Measurements from ENCODE around the gene GALK2. TPM values are rescaled to one million over a fixed set of nuclear protein-coding genes. Genes with fewer than 3 reads are reported as not detected.

GALK2 gene
- total and polyA plus RNA-seq, 2 donors (not counting 1 experiment from before 2014, with no cell fraction given), result 11.2 to 23.1 TPM

DNA sequence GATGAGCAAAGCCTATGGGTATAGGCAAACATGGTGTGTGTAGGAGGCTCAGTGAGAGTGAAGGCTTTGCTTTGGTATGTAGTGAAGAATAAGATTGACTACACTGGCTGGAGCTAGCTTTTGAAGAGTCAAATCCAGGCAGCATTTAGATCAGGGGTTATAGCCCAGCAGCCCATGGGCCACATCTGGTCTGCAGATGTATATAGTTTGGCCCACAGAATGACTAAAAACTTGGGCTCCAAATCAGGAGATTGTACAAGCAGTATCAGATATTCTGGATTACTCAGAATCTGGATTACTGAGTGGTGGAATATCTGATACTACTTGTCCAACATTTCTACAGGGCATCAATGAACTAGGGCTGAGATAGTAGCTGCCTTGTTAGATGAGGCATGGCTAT, 160.1 kb downstream of the GALK2 start:
- POLR2A ChIA-PET, result no interaction called here
- CTCF ChIA-PET, result no interaction called here
- Mint-ChIP-seq H3K27ac (no peak overlapping the region), H3K9me3 (ENCODE audit: insufficient read depth) (no peaks in the 10 kb centered on the region), H3K27me3 (no peaks in the 10 kb centered on the region), H3K4me1 (no peaks in the 10 kb centered on the region), H3K4me3 (no peak overlapping the region)
- Histone ChIP-seq H3K9ac (ENCODE audit: low read length) (no peak overlapping the region), H2AFZ (ENCODE audit: insufficient read depth, low read depth, low read length, poor library complexity, severe bottlenecking) (no peak overlapping the region), H3K9me3 (ENCODE audit: control extremely low read depth in 1 of 3, control insufficient read depth in 2 of 3, insufficient read depth in 1 of 3, low read length in 2 of 3) (no peaks in the 10 kb centered on the region), H3K27ac (ENCODE audit: low read length in 2 of 2) (no peak overlapping the region), H3K36me3 (replicated peaks in 1 of 2; ENCODE audit: control extremely low read depth in 1 of 2, control insufficient read depth in 1 of 2, extremely low read depth in 1 of 2, insufficient read depth in 2 of 2, low read length in 1 of 2) (peaks cover 3 to 5% of the 10 kb centered on the region in 2 experiments), H3K79me2 (ENCODE audit: control insufficient read depth, insufficient read depth, low read length) (no peaks in the 10 kb centered on the region), H3K27me3 (replicated peaks in 1 of 4; ENCODE audit: control extremely low read depth in 1 of 4, control insufficient read depth in 3 of 4, insufficient read depth in 4 of 4, low read length in 3 of 4) (no peaks in the 10 kb centered on the region), H3K4me3 (ENCODE audit: control extremely low read depth in 1 of 5, extremely low read depth in 1 of 5, insufficient read depth in 1 of 5, low read depth in 2 of 5, low read length in 4 of 5) (no peak overlapping the region), H3K4me2 (replicated peaks; ENCODE audit: low read depth, low read length, poor library complexity, severe bottlenecking) (no peak overlapping the region), H3K4me1 (ENCODE audit: control insufficient read depth in 2 of 2, insufficient read depth in 2 of 2, low read length in 2 of 2) (no peaks in the 10 kb centered on the region), H4K20me1 (ENCODE audit: control insufficient read depth, insufficient read depth, low read length, poor library complexity, severe bottlenecking) (no peaks in the 10 kb centered on the region)
- intact Hi-C loops (cut with micrococcal nuclease), result no loop called here
- ATAC-seq (ENCODE audit: low read depth), result no peak
- no peak for DNase-seq
- TF ChIP-seq EZH2 (IDR thresholded peaks at IDR 0.05; ENCODE audit: borderline replicate concordance, insufficient read depth, low read depth, low read length, poor library complexity, severe bottlenecking), result no peak
- no peak for TF ChIP-seq CTCF (IDR thresholded peaks at IDR 0.05)

DNA sequence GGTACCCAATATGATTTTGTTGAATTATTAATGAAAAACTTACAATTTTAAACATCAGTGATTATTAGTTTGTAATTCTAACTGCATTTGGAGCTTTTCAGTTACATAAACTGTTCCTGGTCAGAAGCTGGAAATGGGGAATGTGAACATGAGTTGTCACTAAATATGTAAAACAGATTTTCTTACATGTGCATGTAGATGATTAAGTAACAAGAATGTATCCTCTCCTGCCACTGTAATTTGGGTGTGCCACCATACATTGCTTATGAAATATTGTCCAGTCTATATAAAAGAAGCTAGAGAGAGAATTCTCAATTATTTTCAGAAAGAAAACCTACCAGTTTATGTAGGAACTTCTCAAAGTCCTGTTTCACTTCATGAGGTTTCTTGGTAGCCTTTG, 161.4 kb downstream of the GALK2 start:
- no peak overlapping the region for H3K4me3 ChIP-seq (ENCODE audit: control extremely low read depth in 1 of 5, extremely low read depth in 1 of 5, insufficient read depth in 1 of 5, low read depth in 2 of 5, low read length in 4 of 5)
- H3K9ac ChIP-seq (ENCODE audit: low read length), result no peak overlapping the region
- Mint-ChIP-seq H3K4me3 (no peak overlapping the region), H3K27ac (no peak overlapping the region), H3K9me3 (ENCODE audit: insufficient read depth) (no peaks in the 10 kb centered on the region), H3K4me1 (no peaks in the 10 kb centered on the region), H3K27me3 (no peaks in the 10 kb centered on the region)
- no peaks in the 10 kb centered on the region for H3K4me1 ChIP-seq (ENCODE audit: control insufficient read depth in 2 of 2, insufficient read depth in 2 of 2, low read length in 2 of 2)
- no peak overlapping the region for H3K4me2 ChIP-seq (replicated peaks; ENCODE audit: low read depth, low read length, poor library complexity, severe bottlenecking)
- H3K27ac ChIP-seq (ENCODE audit: low read length in 2 of 2), result no peak overlapping the region
- ChIA-PET POLR2A (no interaction called here), CTCF (no interaction called here)
- no peak for TF ChIP-seq EZH2 (IDR thresholded peaks at IDR 0.05; ENCODE audit: borderline replicate concordance, insufficient read depth, low read depth, low read length, poor library complexity, severe bottlenecking)
- no peak for TF ChIP-seq CTCF (IDR thresholded peaks at IDR 0.05)
- H3K79me2 ChIP-seq (ENCODE audit: control insufficient read depth, insufficient read depth, low read length), result no peaks in the 10 kb centered on the region
- no peaks in the 10 kb centered on the region for H4K20me1 ChIP-seq (ENCODE audit: control insufficient read depth, insufficient read depth, low read length, poor library complexity, severe bottlenecking)
- no peaks in the 10 kb centered on the region for H3K27me3 ChIP-seq (replicated peaks in 1 of 4; ENCODE audit: control extremely low read depth in 1 of 4, control insufficient read depth in 3 of 4, insufficient read depth in 4 of 4, low read length in 3 of 4)
- H2AFZ ChIP-seq (ENCODE audit: insufficient read depth, low read depth, low read length, poor library complexity, severe bottlenecking), result no peak overlapping the region
- ATAC-seq (ENCODE audit: low read depth) (no peak), DNase-seq (no peak)
- peaks cover 3 to 5% of the 10 kb centered on the region in 2 experiments for H3K36me3 ChIP-seq (replicated peaks in 1 of 2; ENCODE audit: control extremely low read depth in 1 of 2, control insufficient read depth in 1 of 2, extremely low read depth in 1 of 2, insufficient read depth in 2 of 2, low read length in 1 of 2)
- H3K9me3 ChIP-seq (ENCODE audit: control extremely low read depth in 1 of 3, control insufficient read depth in 2 of 3, insufficient read depth in 1 of 3, low read length in 2 of 3), result no peaks in the 10 kb centered on the region
- intact Hi-C loops (cut with micrococcal nuclease), result no loop called here
